ENCODE data around the gene KLHL29. TPM values are rescaled to one million over a fixed set of nuclear protein-coding genes. Genes with fewer than 3 reads are reported as not detected.

The KLHL29 gene
- total and polyA plus RNA-seq, 2 donors (not counting 3 experiments of a cell fraction or from before 2014, with no cell fraction given): 4.6 to 12.7 TPM

DNA sequence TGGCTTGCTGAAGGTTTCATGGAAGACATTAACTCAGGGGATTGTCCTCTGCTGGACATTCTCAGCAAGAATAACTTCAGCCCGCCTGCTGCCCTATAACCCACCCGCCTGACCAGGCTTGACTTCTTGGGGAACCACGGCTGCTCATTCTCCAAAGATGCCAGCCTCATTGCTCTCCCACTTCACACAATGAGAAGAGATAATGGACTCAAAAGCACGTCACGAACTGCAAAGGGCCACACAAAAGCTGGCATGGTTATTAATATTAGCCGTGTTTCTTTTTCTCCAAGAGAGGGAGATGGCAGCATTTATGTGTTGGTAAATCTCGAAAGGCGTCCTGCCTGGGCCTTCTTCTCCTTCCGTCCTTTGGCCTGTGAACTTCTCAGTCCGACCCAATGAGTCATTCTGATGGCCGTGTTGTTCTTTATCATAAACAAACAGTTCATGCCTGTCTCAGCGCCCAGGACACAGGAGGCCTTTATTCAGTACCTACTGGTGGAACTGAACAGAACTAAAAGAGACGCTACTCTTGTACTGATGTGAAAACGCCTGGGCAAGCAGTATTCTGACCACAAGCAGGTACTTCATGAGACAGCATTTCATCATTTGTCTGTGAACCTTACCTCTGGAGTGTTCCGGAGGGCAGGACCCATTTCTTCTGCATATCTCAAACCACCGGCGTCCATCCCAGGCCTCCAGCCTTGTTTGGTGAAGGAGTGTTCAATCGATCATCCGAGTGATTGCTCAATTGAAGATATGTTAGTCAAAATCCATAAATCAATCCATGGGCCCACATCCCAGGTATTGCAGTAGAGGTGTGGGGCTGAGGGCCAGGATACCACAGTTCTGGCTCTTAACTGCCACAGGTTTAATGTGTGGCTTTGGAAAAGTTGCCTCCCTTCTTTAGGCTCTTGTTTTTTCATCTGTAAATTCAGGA lies 25.1 kb upstream of the KLHL29 start:
- intact Hi-C loops (cut with micrococcal nuclease): no loop called here
- no peaks in the 10 kb centered on the region for H4K20me1 ChIP-seq (replicated peaks; ENCODE audit: control insufficient read depth, extremely low read depth, insufficient read depth, low read length)
- dilution Hi-C loops (cut with MboI; ENCODE audit: extremely low pct_ligation_motif_present, low sequenced_read_pairs): no loop called here
- H3K27ac ChIP-seq (ENCODE audit: insufficient read depth, low read depth, low read length): no peak overlapping the region
- peaks cover 9 to 13% of the 10 kb centered on the region in 2 experiments for H3K27me3 ChIP-seq (ENCODE audit: control insufficient read depth in 2 of 2, insufficient read depth in 2 of 2, low read length in 2 of 2)
- no peaks in the 10 kb centered on the region for H3K4me1 ChIP-seq (ENCODE audit: control insufficient read depth, extremely low read depth, insufficient read depth, low read length)
- H3K36me3 ChIP-seq (ENCODE audit: control insufficient read depth in 2 of 2, extremely low read depth in 1 of 2, insufficient read depth in 2 of 2, low read length in 2 of 2): no peaks in the 10 kb centered on the region
- no peak overlapping the region for H3K4me3 ChIP-seq (replicated peaks in 1 of 3; ENCODE audit: insufficient read depth in 1 of 3, low read depth in 1 of 3, low read length in 3 of 3)
- no TSS peak for BruUV-seq (replicated peaks)
- FAIRE-seq: no peak
- H3K9me1 ChIP-seq (replicated peaks; ENCODE audit: control insufficient read depth, extremely low read depth, insufficient read depth, low read length): no peaks in the 10 kb centered on the region
- no peak for TF ChIP-seq GATA2 (IDR thresholded peaks at IDR 0.05; ENCODE audit: insufficient read depth, insufficient read length, low read depth, low read length)
- TF ChIP-seq, protein P1, sequence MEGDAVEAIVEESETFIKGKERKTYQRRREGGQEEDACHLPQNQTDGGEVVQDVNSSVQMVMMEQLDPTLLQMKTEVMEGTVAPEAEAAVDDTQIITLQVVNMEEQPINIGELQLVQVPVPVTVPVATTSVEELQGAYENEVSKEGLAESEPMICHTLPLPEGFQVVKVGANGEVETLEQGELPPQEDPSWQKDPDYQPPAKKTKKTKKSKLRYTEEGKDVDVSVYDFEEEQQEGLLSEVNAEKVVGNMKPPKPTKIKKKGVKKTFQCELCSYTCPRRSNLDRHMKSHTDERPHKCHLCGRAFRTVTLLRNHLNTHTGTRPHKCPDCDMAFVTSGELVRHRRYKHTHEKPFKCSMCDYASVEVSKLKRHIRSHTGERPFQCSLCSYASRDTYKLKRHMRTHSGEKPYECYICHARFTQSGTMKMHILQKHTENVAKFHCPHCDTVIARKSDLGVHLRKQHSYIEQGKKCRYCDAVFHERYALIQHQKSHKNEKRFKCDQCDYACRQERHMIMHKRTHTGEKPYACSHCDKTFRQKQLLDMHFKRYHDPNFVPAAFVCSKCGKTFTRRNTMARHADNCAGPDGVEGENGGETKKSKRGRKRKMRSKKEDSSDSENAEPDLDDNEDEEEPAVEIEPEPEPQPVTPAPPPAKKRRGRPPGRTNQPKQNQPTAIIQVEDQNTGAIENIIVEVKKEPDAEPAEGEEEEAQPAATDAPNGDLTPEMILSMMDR (IDR thresholded peaks at IDR 0.05; ENCODE audit: extremely low read depth in 1 of 2, insufficient read depth in 1 of 2, low read depth in 1 of 2, low read length in 2 of 2): no peak
- TF ChIP-seq, protein P2, sequence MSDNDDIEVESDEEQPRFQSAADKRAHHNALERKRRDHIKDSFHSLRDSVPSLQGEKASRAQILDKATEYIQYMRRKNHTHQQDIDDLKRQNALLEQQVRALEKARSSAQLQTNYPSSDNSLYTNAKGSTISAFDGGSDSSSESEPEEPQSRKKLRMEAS (IDR thresholded peaks at IDR 0.05; ENCODE audit: insufficient read depth, insufficient read length): no peak
- no peak for TF ChIP-seq JUN (IDR thresholded peaks at IDR 0.05; ENCODE audit: borderline replicate concordance, insufficient read depth, insufficient read length, low read depth)
- TF ChIP-seq POLR2AphosphoS5 (IDR thresholded peaks at IDR 0.05; ENCODE audit: insufficient read depth, low read depth, low read length): no peak
- no peak for TF ChIP-seq FOS (IDR thresholded peaks at IDR 0.05; ENCODE audit: borderline replicate concordance, insufficient read depth, low read length)
- TF ChIP-seq EZH2 (IDR thresholded peaks at IDR 0.05; ENCODE audit: borderline replicate concordance, low read depth, low read length, severe bottlenecking): no peak
- no peak for TF ChIP-seq MYC (IDR thresholded peaks at IDR 0.05; ENCODE audit: low read depth, low read length)
- TF ChIP-seq POLR2A (IDR thresholded peaks at IDR 0.05; ENCODE audit: low read depth, low read length): no peak
- no peaks in the 10 kb centered on the region for H3K79me2 ChIP-seq (ENCODE audit: control insufficient read depth, insufficient read depth, low read length)
- H3K9ac ChIP-seq (replicated peaks; ENCODE audit: extremely low read depth, insufficient read depth, low read length): no peak overlapping the region
- no peaks in the 10 kb centered on the region for H3K9me3 ChIP-seq (replicated peaks; ENCODE audit: control insufficient read depth, insufficient read depth, low read length)
- ChIA-PET POLR2A (no interaction called here), CTCF (no interaction called here)
- no peak overlapping the region for H2AFZ ChIP-seq (ENCODE audit: low read depth, low read length)
- no peak overlapping the region for H3K4me2 ChIP-seq (ENCODE audit: insufficient read depth, low read length)
- no peak for DNase-seq (ENCODE audit: low read depth, low spot score)

Measured in endothelial cell of umbilical vein (primary cell).